Measurements from ENCODE around the gene HOXB5.
A peak's percentile ranks its signal among the peaks of the same experiment; 100 is the strongest.

The HOXB5 gene

GRCh38 chr17:48619826-48620449 is 26.4 kb upstream of the HOXB5 start (continued):
- 0 out of 2 replicates have a peak, but pooled peaks have one; percentile 7 for TF ChIP-seq ZNF596 (tag by site-specific recombination; IDR thresholded peaks at IDR 0.05)
- peak; percentile 44; the same call in 1 of the 2 replicates for TF ChIP-seq PATZ1 (tag by site-specific recombination; IDR thresholded peaks at IDR 0.05)
- no peak for TF ChIP-seq ZBTB7A (tag by site-specific recombination; IDR thresholded peaks at IDR 0.05; ENCODE audit: low read depth)
- TF ChIP-seq ZNF112 (tag by site-specific recombination; IDR thresholded peaks at IDR 0.05), result no peak
- peak; percentile 67 for TF ChIP-seq ZBTB48 (tag by site-specific recombination; IDR thresholded peaks at IDR 0.05)
- TF ChIP-seq ZNF707 (tag by site-specific recombination; IDR thresholded peaks at IDR 0.05), result peak; percentile 23; the same call in 1 of the 2 replicates
- TF ChIP-seq ZNF341 (tag by site-specific recombination; IDR thresholded peaks at IDR 0.05; ENCODE audit: low read depth), result peak; percentile 27; the same call in 1 of the 2 replicates
- peak; percentile 37; the same call in 1 of the 2 replicates for TF ChIP-seq GFI1B (tag by site-specific recombination; IDR thresholded peaks at IDR 0.05)
- TF ChIP-seq ELK4 (IDR thresholded peaks at IDR 0.05; ENCODE audit: borderline replicate concordance, low read depth, low read length), result no peak
- TF ChIP-seq PRDM4 (tag by site-specific recombination; IDR thresholded peaks at IDR 0.05), result peak; percentile 63
- 0 out of 2 replicates have a peak, but pooled peaks have one; percentile 15 for TF ChIP-seq SP7 (tag by site-specific recombination; IDR thresholded peaks at IDR 0.05)
- TF ChIP-seq ZNF600 (tag by site-specific recombination; IDR thresholded peaks at IDR 0.05), result peak; percentile 97
- peak; percentile 94 for TF ChIP-seq MZF1 (tag by site-specific recombination; IDR thresholded peaks at IDR 0.05; ENCODE audit: borderline replicate concordance)
- TF ChIP-seq ZNF521 (tag by site-specific recombination; IDR thresholded peaks at IDR 0.05), result no peak
- peak; percentile 38; the same call in 1 of the 2 replicates for TF ChIP-seq ZNF664 (tag by site-specific recombination; IDR thresholded peaks at IDR 0.05)
- 0 out of 2 replicates have a peak, but pooled peaks have one; percentile 36 for TF ChIP-seq ZNF610 (tag by site-specific recombination; IDR thresholded peaks at IDR 0.05; ENCODE audit: borderline replicate concordance)
- peak; percentile 96 for TF ChIP-seq PRDM1 (tag by site-specific recombination; IDR thresholded peaks at IDR 0.05)
- no peak for TF ChIP-seq HOXC10 (CRISPR knock-in tag; IDR thresholded peaks at IDR 0.05)
- TF ChIP-seq ZNF837 (tag by site-specific recombination; IDR thresholded peaks at IDR 0.05), result peak; percentile 100
- no peak for TF ChIP-seq ZNF529 (tag by site-specific recombination; IDR thresholded peaks at IDR 0.05; ENCODE audit: insufficient replicate concordance)
- no peak for TF ChIP-seq YY2 (tag by site-specific recombination; IDR thresholded peaks at IDR 0.05)
- 0 out of 2 replicates have a peak, but pooled peaks have one; percentile 16 for TF ChIP-seq ZNF404 (tag by site-specific recombination; IDR thresholded peaks at IDR 0.05)
- peak; percentile 57 for TF ChIP-seq IKZF3 (tag by site-specific recombination; IDR thresholded peaks at IDR 0.05)
- TF ChIP-seq ZNF660 (tag by site-specific recombination; IDR thresholded peaks at IDR 0.05), result no peak; the same call in 1 of the 2 replicates
